H1 (cell line): ENCODE measurements around the gene PRKN. TPM values are rescaled to one million over a fixed set of nuclear protein-coding genes. Genes with fewer than 3 reads are reported as not detected.

Experiments
- CTCF ChIA-PET: fragments of 300-600 bp; sonication (Branson Sonifier 250); formaldehyde crosslinking; loops from one replicate; lab custom pipeline; 2021; ENCODE audit not compliant: partially characterized antibody; lab: Charles Lee
- POLR2A ChIA-PET: fragments of 300-600 bp; sonication (Branson Sonifier 250); formaldehyde crosslinking; loops from one replicate; lab custom pipeline; 2021; ENCODE audit warnings: inconsistent platforms; ENCODE audit not compliant: partially characterized antibody; lab: Charles Lee
- DNase-seq, 2 experiments: peaks; one replicate each; pipeline versions ENCODE4 v3.0.0 to v3.0.0-alpha.2; 2010 to 2022; ENCODE audit warnings: low spot score in 2 of 2, low read depth in 1 of 2, mixed read lengths in 1 of 2
- FAIRE-seq: peaks from 2 replicates; lab custom pipeline; 2011; peaks lifted over from hg19 to GRCh38; lab: Jason Lieb, UNC
- H2AFZ ChIP-seq: 2 replicates; pipeline ENCODE4 v1.8.1; 2012; ENCODE audit warnings: low read length, inconsistent platforms
- H2AK5ac ChIP-seq: 2 replicates; pipeline ENCODE4 v1.6.1; 2013; ENCODE audit warnings: low read depth, low read length
- H2BK120ac ChIP-seq: replicated peaks from 2 replicates; pipeline ENCODE3; 2013; ENCODE audit warnings: low read depth, low read length, inconsistent platforms
- H2BK12ac ChIP-seq: 2 replicates; pipeline ENCODE4 v1.6.1; 2013; ENCODE audit warnings: low read depth, low read length
- H2BK15ac ChIP-seq: 2 replicates; pipeline ENCODE4 v1.6.1; 2013; ENCODE audit warnings: low read length
- H2BK20ac ChIP-seq: 2 replicates; pipeline ENCODE4 v1.6.1; 2013; ENCODE audit warnings: low read length
- H2BK5ac ChIP-seq: 2 replicates; pipeline ENCODE4 v1.6.1; 2013; ENCODE audit warnings: low read depth, low read length
- H3K14ac ChIP-seq: 2 replicates; pipeline ENCODE4 v1.6.1; 2013; ENCODE audit warnings: inconsistent platforms; ENCODE audit not compliant: insufficient read length
- H3K18ac ChIP-seq: 2 replicates; pipeline ENCODE4 v1.6.1; 2013; ENCODE audit warnings: low read length; ENCODE audit errors: extremely low read depth
- H3K23ac ChIP-seq: 2 replicates; pipeline ENCODE4 v1.6.1; 2013; ENCODE audit warnings: inconsistent platforms; ENCODE audit not compliant: insufficient read length
- H3K23me2 ChIP-seq: 2 replicates; pipeline ENCODE4 v1.6.1; 2013; ENCODE audit warnings: low read depth, low read length
- H3K27ac ChIP-seq: 2 replicates; pipeline ENCODE4 v1.6.1; 2011; ENCODE audit warnings: low read depth, low read length, inconsistent platforms
- H3K27me3 ChIP-seq, 4 experiments: replicated peaks in 1 of 4; 1 replicate in 1 of 4; 2 replicates in 3 of 4; pipeline versions ENCODE4 v1.6.1 to v1.8.1; 2011 to 2013; ENCODE audit warnings: low read length in 3 of 4, mild to moderate bottlenecking in 3 of 4, inconsistent platforms in 2 of 4, mixed read lengths in 2 of 4, moderate library complexity in 1 of 4; ENCODE audit not compliant: control insufficient read depth in 3 of 4, insufficient read depth in 3 of 4; ENCODE audit errors: extremely low read depth in 1 of 4
- H3K36me3 ChIP-seq, 4 experiments: 2 replicates each; pipeline versions ENCODE4 v1.6.1 to v1.8.1; 2011 to 2013; ENCODE audit warnings: mild to moderate bottlenecking in 4 of 4, low read length in 3 of 4, moderate library complexity in 2 of 4, control low read depth in 1 of 4, inconsistent platforms in 1 of 4; ENCODE audit not compliant: insufficient read depth in 4 of 4, control insufficient read depth in 2 of 4
- H3K4ac ChIP-seq: replicated peaks from 2 replicates; pipeline ENCODE3; 2013; ENCODE audit warnings: low read length, low read depth, mixed read lengths, inconsistent platforms; ENCODE audit not compliant: insufficient read length
- H3K4me1 ChIP-seq, 4 experiments: replicated peaks in 1 of 4; 1 replicate in 1 of 4; 2 replicates in 3 of 4; pipeline versions ENCODE4 v1.6.1 to v1.8.1; 2011 to 2013; ENCODE audit warnings: low read length in 3 of 4, inconsistent platforms in 2 of 4, mixed read lengths in 1 of 4; ENCODE audit not compliant: insufficient read depth in 4 of 4, control insufficient read depth in 3 of 4
- H3K4me2 ChIP-seq, 2 experiments: 2 replicates each; pipeline versions ENCODE4 v1.6.1 to v1.8.1; 2011 to 2013; ENCODE audit warnings: low read depth in 2 of 2, low read length in 2 of 2, control low read depth in 1 of 2, inconsistent platforms in 1 of 2, mild to moderate bottlenecking in 1 of 2; ENCODE audit not compliant: insufficient read depth in 1 of 2
- H3K4me3 ChIP-seq, 4 experiments: fragments of 200-600, 300-600 bp in 1 of 4; sonication (generic), shearing (Covaris generic), sonication (Bioruptor Twin) in 1 of 4; 2 replicates each; pipeline versions ENCODE4 v1.5.1 to v1.8.1; 2011 to 2016; ENCODE audit warnings: low read length in 4 of 4, low read depth in 3 of 4, control low read depth in 2 of 4, inconsistent platforms in 2 of 4, mild to moderate bottlenecking in 2 of 4, mixed read lengths in 1 of 4, moderate library complexity in 1 of 4; ENCODE audit not compliant: insufficient read depth in 2 of 4; ENCODE audit errors: extremely low read depth in 1 of 4
- H3K56ac ChIP-seq: replicated peaks from 2 replicates; pipeline ENCODE3; 2013; ENCODE audit warnings: low read depth, mild to moderate bottlenecking, mixed read lengths, low read length, inconsistent platforms; ENCODE audit not compliant: insufficient read length
- H3K79me1 ChIP-seq: 2 replicates; pipeline ENCODE4 v1.6.1; 2013; ENCODE audit warnings: low read depth, low read length, control low read depth
- H3K79me2 ChIP-seq, 2 experiments: 2 replicates each; pipeline versions ENCODE4 v1.6.1 to v1.8.1; 2012 to 2013; ENCODE audit warnings: low read length in 2 of 2, mild to moderate bottlenecking in 2 of 2, inconsistent platforms in 1 of 2; ENCODE audit not compliant: insufficient read depth in 2 of 2, control insufficient read depth in 1 of 2
- H3K9ac ChIP-seq, 4 experiments: replicated peaks in 1 of 4; 1 replicate in 1 of 4; 2 replicates in 3 of 4; pipeline versions ENCODE4 v1.6.1 to v1.8.1; 2011 to 2013; ENCODE audit warnings: low read depth in 3 of 4, low read length in 3 of 4, control low read depth in 2 of 4, mild to moderate bottlenecking in 2 of 4, moderate library complexity in 2 of 4, inconsistent platforms in 1 of 4; ENCODE audit errors: extremely low read depth in 1 of 4
- H3K9me3 ChIP-seq, 2 experiments: 2 replicates each; pipeline versions ENCODE4 v1.6.1 to v1.8.1; 2012 to 2013; ENCODE audit warnings: mild to moderate bottlenecking in 2 of 2, moderate library complexity in 2 of 2, control low read depth in 1 of 2, inconsistent platforms in 1 of 2, low read depth in 1 of 2, low read length in 1 of 2, mixed read lengths in 1 of 2; ENCODE audit not compliant: insufficient read depth in 2 of 2
- H4K20me1 ChIP-seq, 2 experiments: replicated peaks in 1 of 2; 2 replicates each; pipeline versions ENCODE3 to v1.8.1; 2011 to 2013; ENCODE audit warnings: inconsistent platforms in 2 of 2, low read length in 2 of 2, mild to moderate bottlenecking in 1 of 2; ENCODE audit not compliant: insufficient read depth in 2 of 2, control insufficient read depth in 1 of 2
- H4K5ac ChIP-seq: 2 replicates; pipeline ENCODE4 v1.6.1; 2013; ENCODE audit warnings: low read length, low read depth, mixed read lengths, inconsistent platforms; ENCODE audit not compliant: insufficient read length
- H4K8ac ChIP-seq: 2 replicates; pipeline ENCODE4 v1.8.0; 2013; ENCODE audit warnings: mild to moderate bottlenecking, moderate library complexity, low read length, inconsistent platforms; ENCODE audit not compliant: insufficient read depth; ENCODE audit errors: extremely low read depth
- H4K91ac ChIP-seq: replicated peaks from 2 replicates; pipeline ENCODE3; 2013; ENCODE audit warnings: low read length, mixed read lengths, inconsistent platforms; ENCODE audit not compliant: insufficient read length
- WGBS, 2 experiments: shearing (Covaris generic) in 1 of 2; methylation state at CpG; one replicate each; pipeline versions ENCODE4 v1.1.6 to v1.1.7; 2013 to 2015; ENCODE audit warnings: low lambda C conversion rate in 2 of 2, mixed read lengths in 2 of 2, inconsistent platforms in 1 of 2, low coverage in 1 of 2, missing lambda C conversion rate in 1 of 2; ENCODE audit not compliant: insufficient replicate concordance in 2 of 2, insufficient coverage in 1 of 2, insufficient read length in 1 of 2; ENCODE audit errors: extremely low coverage in 1 of 2, missing lambda C conversion rate in 1 of 2; 5-methylcytosine and 5-hydroxymethylcytosine counted together
- polyA plus RNA-seq, 7 experiments: library from polyadenylated mRNA; depleted of rRNA in 3 of 7; stranded (reverse) in 5 of 7; unstranded in 2 of 7; fragments of >200 nt in 5 of 7; fragments of 200-250 nt in 2 of 7; gene quantifications; 1 replicate in 5 of 7; 2 replicates in 1 of 7; 4 replicates in 1 of 7; pipeline versions ENCODE4 v1.2.1 to v1.2.3, GENCODE V29; 2011 to 2013; ENCODE audit warnings: missing spikeins in 2 of 7, mixed read lengths in 2 of 7
- total RNA-seq: library from RNA; stranded (reverse); fragmentation: NEBNext Ultra II Directional; extraction: Animal tissue kit (Norgen Biotek cat#: 25700); gene quantifications from 2 replicates; pipeline ENCODE4 v1.2.1, GENCODE V29; 2021

Gene PRKN
- total and polyA plus RNA-seq, 2 of the 8 experiments (the other 6 are each of a cell fraction or from before 2014, with no cell fraction given) = 0.13 to 0.29 TPM

DNA sequence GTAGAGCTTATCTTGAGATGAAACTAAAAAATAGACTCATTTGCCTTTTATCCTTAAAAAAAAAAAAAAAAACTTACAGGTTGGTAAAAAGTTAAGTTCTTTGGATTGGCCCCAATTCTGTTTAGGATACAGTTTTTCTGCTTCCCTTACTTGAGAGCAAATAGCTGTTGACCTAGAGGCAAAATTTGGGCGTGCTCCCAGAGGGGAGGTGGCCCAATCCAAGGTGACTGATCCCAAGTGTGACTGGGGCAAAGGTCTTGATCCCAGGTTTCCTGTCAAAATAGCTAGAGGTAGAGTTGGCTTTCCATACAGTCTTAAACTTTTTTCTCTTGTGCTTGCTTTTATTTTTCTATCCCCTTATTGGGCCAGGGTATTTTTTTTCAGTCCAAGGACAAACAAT, 1089.9 kb downstream of the PRKN start:
- CTCF ChIA-PET = interaction anchor here (0.6 to 1.7 kb wide), 4 partner anchors 18 to 220 kb away, joined by 3 to 5 read pairs (median 3); no protein-coding TSS in a partner anchor

More for the DNA sequence above, 1089.9 kb downstream of the PRKN start:
- Histone ChIP-seq H3K4me2 (no peak overlapping the region), H3K36me3 (no peaks in the 10 kb centered on the region), H3K4me1 (peaks cover 0 to 4% (median 2%) of the 10 kb centered on the region in 4 experiments; a peak in 1 of 7 replicates), H3K4ac (no peak overlapping the region), H4K8ac (no peak overlapping the region), H3K79me1 (no peaks in the 10 kb centered on the region; the same call in 1 of the 2 replicates), H2AFZ (no peak overlapping the region), H4K5ac (no peak overlapping the region), H3K14ac (no peak overlapping the region), H3K9me3 (peaks cover 0 to 3% of the 10 kb centered on the region in 2 experiments; a peak in 1 of 4 replicates), H3K4me3 (no peak overlapping the region), H4K20me1 (no peaks in the 10 kb centered on the region), H3K18ac (no peak overlapping the region), H2AK5ac (no peak overlapping the region), H3K56ac (no peak overlapping the region), H2BK20ac (no peak overlapping the region), H2BK12ac (no peak overlapping the region), H4K91ac (no peak overlapping the region), H3K23ac (no peak overlapping the region), H3K27me3 (no peaks in the 10 kb centered on the region), H3K27ac (no peak overlapping the region), H3K79me2 (no peaks in the 10 kb centered on the region), H3K9ac (no peak overlapping the region), H3K23me2 (no peaks in the 10 kb centered on the region), H2BK5ac (no peak overlapping the region), H2BK120ac (no peak overlapping the region), H2BK15ac (no peak overlapping the region)
- POLR2A ChIA-PET = interaction anchor here (0.7 kb wide), 1 partner anchor 40 kb away, joined by 6 read pairs; no protein-coding TSS in a partner anchor
- DNase-seq (no peak), FAIRE-seq (no peak)
- 93% methylated on average over 1 of the region's 1 CpG; no CpG with 5 or more reads in 1 of the 2 experiments for WGBS, 2 experiments
